Suprapubic skin (tissue), 4 donors: ENCODE results near the gene BDH2. TPM values are rescaled to one million over a fixed set of nuclear protein-coding genes. Genes with fewer than 3 reads are reported as not detected.

Experiments
- DNase-seq, 2 donors: peaks; one replicate each; pipeline ENCODE4 v3.0.0-alpha.2; 2019; ENCODE audit warnings: low spot score in 2 of 2
- H3K27ac ChIP-seq: fragments of 200-600 bp; sonication (generic); one replicate; pipeline ENCODE4 v1.5.1; 2019
- H3K27me3 ChIP-seq: fragments of 200-600 bp; sonication (generic); one replicate; pipeline ENCODE4 v1.5.1; 2019
- H3K36me3 ChIP-seq: fragments of 200-600 bp; sonication (generic); one replicate; pipeline ENCODE4 v1.5.1; 2019
- H3K4me1 ChIP-seq: fragments of 200-600 bp; sonication (generic); one replicate; pipeline ENCODE4 v1.5.1; 2019
- H3K4me3 ChIP-seq: fragments of 200-600 bp; sonication (generic); one replicate; pipeline ENCODE4 v1.5.1; 2019; ENCODE audit warnings: mild to moderate bottlenecking
- H3K9me3 ChIP-seq: fragments of 200-600 bp; sonication (generic); one replicate; pipeline ENCODE4 v1.5.1; 2019
- EP300 ChIP-seq: sonication (generic); formaldehyde crosslinking; IDR thresholded peaks from one replicate; pipeline ENCODE4 v1.6.1; 2017; ENCODE audit warnings: antibody characterized with exemption
- POLR2A ChIP-seq, 2 donors: fragments of 450-650 bp; IDR thresholded peaks; one replicate each; pipeline ENCODE4 v1.6.1; 2017; ENCODE audit warnings: antibody characterized with exemption in 2 of 2, mild to moderate bottlenecking in 2 of 2, moderate library complexity in 2 of 2
- POLR2AphosphoS5 ChIP-seq, 3 donors: sonication (generic); formaldehyde crosslinking; IDR thresholded peaks; one replicate each; pipeline ENCODE4 v1.6.1; 2017; ENCODE audit warnings: antibody characterized with exemption in 3 of 3
- WGBS: methylation state at CpG from one replicate; pipeline ENCODE4 v1.1.5; 2018; 5-methylcytosine and 5-hydroxymethylcytosine counted together
- total RNA-seq, 4 donors: library from RNA; depleted of rRNA; stranded (reverse); fragments of >200 nt; gene quantifications; one replicate each; pipeline ENCODE4 v1.1.0, GENCODE V29; 2016
- TF ChIP-seq, protein P1 (sequence below), 2 donors: fragments of 200-600 bp in 1 of 2; fragments of 450-650 bp in 1 of 2; sonication (generic) in 1 of 2; IDR thresholded peaks; one replicate each; pipeline ENCODE4 v1.5.1; 2016 to 2019; ENCODE audit warnings: antibody characterized with exemption in 2 of 2, mild to moderate bottlenecking in 1 of 2, moderate library complexity in 1 of 2

Gene BDH2
- total RNA-seq, 4 donors from 2014 or later, result 28.9 to 63.6 (median 51.5) TPM

DNA sequence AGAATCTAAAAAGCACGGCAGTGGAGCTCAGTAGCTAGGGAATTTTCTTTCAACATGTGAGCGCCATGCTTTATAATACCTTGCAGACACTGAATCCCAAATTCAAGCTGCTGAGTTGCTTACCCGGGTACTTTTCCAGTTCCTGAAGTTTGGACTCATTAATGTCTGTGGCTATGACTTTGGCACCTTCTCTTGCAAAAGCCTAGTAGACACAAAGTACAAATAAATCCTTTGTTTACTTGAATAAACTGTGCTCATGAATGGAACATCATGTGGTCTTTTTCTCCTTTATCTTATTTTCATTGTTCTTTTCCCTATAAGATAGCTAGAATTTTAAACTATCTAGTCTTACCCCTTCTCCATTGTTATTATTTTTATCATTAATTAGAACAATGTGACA is 4.6 kb downstream of the BDH2 start:
- no peaks in the 10 kb centered on the region for H3K9me3 ChIP-seq
- peaks cover 10% of the 10 kb centered on the region for H3K36me3 ChIP-seq
- no peak for DNase-seq
- H3K4me1 ChIP-seq, result peaks cover 19% of the 10 kb centered on the region
- no peak overlapping the region for H3K4me3 ChIP-seq
- H3K27me3 ChIP-seq, result no peaks in the 10 kb centered on the region
- TF ChIP-seq POLR2A (IDR thresholded peaks at IDR 0.05) (no peak), EP300 (no peak)
- WGBS, result 76% methylated on average over 3 of the region's 3 CpGs
- H3K27ac ChIP-seq, result no peak overlapping the region

DNA sequence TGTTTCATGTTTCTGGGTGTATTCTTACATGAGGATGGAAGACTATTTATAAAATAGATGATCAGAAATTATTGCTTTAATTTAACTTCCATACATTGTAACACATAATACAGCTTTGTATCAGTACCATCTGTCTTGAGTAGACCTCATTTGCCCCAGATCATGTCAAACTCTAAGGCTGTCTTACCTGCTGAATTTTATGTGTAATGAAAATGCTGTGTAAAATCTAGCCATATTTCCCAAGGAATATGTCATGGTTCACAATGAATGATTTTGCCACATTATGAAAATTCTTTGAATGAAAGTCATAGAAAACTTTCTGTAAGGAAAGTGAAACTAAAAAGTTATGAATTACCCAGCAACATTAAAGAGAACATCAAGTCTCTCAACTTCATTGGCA is 7.4 kb downstream of the BDH2 start:
- no peak overlapping the region for H3K4me3 ChIP-seq
- H3K9me3 ChIP-seq, result no peaks in the 10 kb centered on the region
- H3K27me3 ChIP-seq, result no peaks in the 10 kb centered on the region
- DNase-seq, result no peak
- H3K4me1 ChIP-seq, result peaks cover 3% of the 10 kb centered on the region
- no peak overlapping the region for H3K27ac ChIP-seq
- peaks cover 38% of the 10 kb centered on the region for H3K36me3 ChIP-seq
- no peak for TF ChIP-seq POLR2A (IDR thresholded peaks at IDR 0.05)
- TF ChIP-seq, protein P1, sequence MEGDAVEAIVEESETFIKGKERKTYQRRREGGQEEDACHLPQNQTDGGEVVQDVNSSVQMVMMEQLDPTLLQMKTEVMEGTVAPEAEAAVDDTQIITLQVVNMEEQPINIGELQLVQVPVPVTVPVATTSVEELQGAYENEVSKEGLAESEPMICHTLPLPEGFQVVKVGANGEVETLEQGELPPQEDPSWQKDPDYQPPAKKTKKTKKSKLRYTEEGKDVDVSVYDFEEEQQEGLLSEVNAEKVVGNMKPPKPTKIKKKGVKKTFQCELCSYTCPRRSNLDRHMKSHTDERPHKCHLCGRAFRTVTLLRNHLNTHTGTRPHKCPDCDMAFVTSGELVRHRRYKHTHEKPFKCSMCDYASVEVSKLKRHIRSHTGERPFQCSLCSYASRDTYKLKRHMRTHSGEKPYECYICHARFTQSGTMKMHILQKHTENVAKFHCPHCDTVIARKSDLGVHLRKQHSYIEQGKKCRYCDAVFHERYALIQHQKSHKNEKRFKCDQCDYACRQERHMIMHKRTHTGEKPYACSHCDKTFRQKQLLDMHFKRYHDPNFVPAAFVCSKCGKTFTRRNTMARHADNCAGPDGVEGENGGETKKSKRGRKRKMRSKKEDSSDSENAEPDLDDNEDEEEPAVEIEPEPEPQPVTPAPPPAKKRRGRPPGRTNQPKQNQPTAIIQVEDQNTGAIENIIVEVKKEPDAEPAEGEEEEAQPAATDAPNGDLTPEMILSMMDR (IDR thresholded peaks at IDR 0.05), result no peak
- no peak for TF ChIP-seq POLR2AphosphoS5 (IDR thresholded peaks at IDR 0.05)
- no peak for TF ChIP-seq EP300

DNA sequence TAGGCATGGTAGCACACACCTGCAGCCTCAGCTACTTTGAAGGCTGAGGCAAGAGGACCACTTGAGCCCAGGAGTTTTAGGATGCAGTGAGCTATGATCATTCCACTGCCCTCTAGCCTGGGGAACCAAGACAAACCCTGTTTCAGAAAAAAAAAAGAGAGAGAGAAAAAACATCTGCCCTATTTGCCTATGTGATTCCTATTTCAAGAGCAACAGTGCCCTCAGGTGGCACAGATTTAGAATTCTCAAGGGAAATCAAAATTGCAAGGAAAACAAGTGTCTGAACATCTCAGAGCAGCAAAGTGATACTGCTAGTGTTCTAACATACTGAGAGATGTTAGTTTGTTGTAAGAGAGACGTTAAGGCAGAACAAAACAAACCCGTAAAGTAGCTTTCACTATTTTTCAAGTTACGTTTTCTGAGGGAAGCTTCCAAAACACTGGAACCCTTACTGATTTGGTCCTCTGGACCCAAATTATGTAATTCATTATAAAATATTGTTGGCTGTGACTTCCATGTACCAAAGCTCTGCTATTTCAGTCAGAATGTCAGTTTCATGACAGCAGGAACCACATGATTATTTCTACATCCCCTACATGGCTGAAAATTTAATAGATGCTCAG is 7.9 kb downstream of the BDH2 start:
- DNase-seq, result no peak
- H3K4me1 ChIP-seq, result peaks cover 3% of the 10 kb centered on the region
- peaks cover 44% of the 10 kb centered on the region for H3K36me3 ChIP-seq

DNA sequence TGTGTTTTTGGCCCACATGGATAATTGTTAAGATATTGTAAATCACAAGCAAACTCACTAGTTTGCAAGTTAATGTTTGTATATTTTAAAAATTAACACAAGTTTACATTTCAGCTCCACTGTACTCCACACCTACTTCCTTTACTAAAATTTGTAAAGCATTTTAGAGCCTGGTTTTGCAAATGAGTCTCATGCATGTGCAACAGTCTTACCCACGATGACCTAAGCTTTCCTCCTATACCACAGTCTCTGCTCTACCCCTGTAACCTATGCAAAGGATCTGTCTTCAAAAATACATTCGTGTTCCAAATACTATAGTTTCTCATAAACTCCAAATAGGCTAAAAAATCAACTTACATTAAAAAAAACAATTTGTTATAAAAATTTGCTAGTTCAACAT is 10.2 kb downstream of the BDH2 start:
- DNase-seq, result no peak
- TF ChIP-seq POLR2AphosphoS5 (IDR thresholded peaks at IDR 0.05), result no peak
- TF ChIP-seq, protein P1 (IDR thresholded peaks at IDR 0.05), result no peak
- TF ChIP-seq EP300, result no peak
- no peak for TF ChIP-seq POLR2A (IDR thresholded peaks at IDR 0.05)
- H3K36me3 ChIP-seq, result peaks cover 51% of the 10 kb centered on the region

More for the DNA sequence above, 7.9 kb downstream of the BDH2 start:
- Histone ChIP-seq H3K27me3 (no peaks in the 10 kb centered on the region), H3K4me3 (no peak overlapping the region), H3K9me3 (no peaks in the 10 kb centered on the region), H3K27ac (no peak overlapping the region)
- TF ChIP-seq EP300, result no peak
- TF ChIP-seq, protein P1 (IDR thresholded peaks at IDR 0.05), result peak in 1 of 2 donors; percentile 16
- whole genome bisulfite sequencing, result 51% methylated on average over 3 of the region's 3 CpGs

DNA sequence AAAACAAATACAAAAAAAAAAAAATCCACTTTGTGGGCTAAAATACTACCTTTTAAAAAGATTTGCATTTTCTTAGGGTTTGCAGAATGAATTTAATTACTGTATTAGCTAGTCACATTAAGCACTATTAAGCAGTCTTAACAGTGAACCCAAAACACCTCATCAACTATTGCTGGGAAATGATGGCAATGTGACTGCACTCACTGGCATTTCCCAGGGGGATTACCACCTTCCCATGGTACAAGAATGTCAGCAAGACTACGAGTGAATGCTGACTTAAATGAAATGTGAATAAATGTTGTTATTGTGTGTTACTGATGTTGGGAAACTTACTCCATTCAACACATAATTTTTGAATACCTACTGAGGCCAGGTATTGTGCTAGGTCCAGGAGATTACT is 13.1 kb downstream of the BDH2 start:
- DNase-seq, result no peak
- H3K4me1 ChIP-seq, result no peaks in the 10 kb centered on the region
- 80% methylated on average over 1 of the region's 1 CpG for WGBS
- H3K36me3 ChIP-seq, result peaks cover 65% of the 10 kb centered on the region
- no peaks in the 10 kb centered on the region for H3K9me3 ChIP-seq
- no peak overlapping the region for H3K4me3 ChIP-seq
- TF ChIP-seq, protein P1 (IDR thresholded peaks at IDR 0.05), result no peak
- TF ChIP-seq POLR2AphosphoS5 (IDR thresholded peaks at IDR 0.05), result no peak
- no peak for TF ChIP-seq EP300
- no peak for TF ChIP-seq POLR2A (IDR thresholded peaks at IDR 0.05)
- H3K27ac ChIP-seq, result no peak overlapping the region
- no peaks in the 10 kb centered on the region for H3K27me3 ChIP-seq

More for the DNA sequence above, 10.2 kb downstream of the BDH2 start:
- Histone ChIP-seq H3K4me3 (no peak overlapping the region), H3K27me3 (no peaks in the 10 kb centered on the region), H3K27ac (no peak overlapping the region), H3K9me3 (no peaks in the 10 kb centered on the region), H3K4me1 (no peaks in the 10 kb centered on the region)
- WGBS, result 85% methylated on average over 2 of the region's 2 CpGs
